DND-41 (cell line): ENCODE measurements around the gene MYH6.
"Not testable (repeated sequence)": the region's sequence is repeated elsewhere in the genome, so short reads cannot be mapped to it uniquely, and the experiment has no call there.

ENCODE experiments used
- EZH2 ChIP-seq: IDR thresholded peaks from 3 replicates; pipeline ENCODE4 v1.6.1; 2012; ENCODE audit warnings: borderline replicate concordance, low read depth, mild to moderate bottlenecking, moderate library complexity, low read length, inconsistent platforms; ENCODE audit not compliant: severe bottlenecking
- TF ChIP-seq, protein P1 (sequence below): IDR thresholded peaks from 2 replicates; pipeline ENCODE4 v1.5.1; 2012; ENCODE audit warnings: borderline replicate concordance, low read length, moderate library complexity, mild to moderate bottlenecking; ENCODE audit not compliant: poor library complexity, severe bottlenecking; ENCODE audit errors: extremely low read depth

DNA sequence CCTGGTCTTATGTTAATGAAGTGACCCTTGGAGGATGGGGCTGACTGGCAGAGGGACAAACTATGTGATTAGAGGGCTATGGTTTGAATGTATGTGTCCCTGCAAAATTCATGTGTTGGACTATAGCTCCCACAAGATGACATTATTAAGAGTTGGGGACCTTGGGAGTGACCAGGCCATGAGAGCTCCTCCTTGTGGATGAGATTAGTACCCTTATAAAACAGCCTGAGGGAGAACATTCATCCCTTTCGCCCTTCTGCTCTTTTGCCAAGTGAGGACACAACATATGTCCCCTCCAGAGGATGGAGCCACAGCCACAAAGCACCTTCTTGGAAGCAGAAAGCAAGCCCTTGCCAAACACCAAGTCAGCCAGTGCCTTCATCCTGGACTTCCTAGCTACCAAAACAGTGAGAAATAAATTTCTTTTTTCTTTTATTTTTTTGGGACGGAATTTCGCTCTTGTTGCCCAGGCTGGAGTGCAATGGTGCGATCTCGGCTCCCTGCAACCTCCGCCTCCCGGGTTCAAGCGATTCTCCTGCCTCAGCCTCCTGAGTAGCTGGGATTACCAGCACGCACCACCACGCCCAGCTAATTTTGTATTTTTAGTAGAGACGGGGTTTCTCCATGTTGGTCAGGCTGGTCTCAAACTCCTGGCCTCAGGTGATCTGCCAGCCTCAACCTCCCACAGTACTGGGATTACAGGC, 49.0 kb upstream of the MYH6 start:
- TF ChIP-seq, protein P1, sequence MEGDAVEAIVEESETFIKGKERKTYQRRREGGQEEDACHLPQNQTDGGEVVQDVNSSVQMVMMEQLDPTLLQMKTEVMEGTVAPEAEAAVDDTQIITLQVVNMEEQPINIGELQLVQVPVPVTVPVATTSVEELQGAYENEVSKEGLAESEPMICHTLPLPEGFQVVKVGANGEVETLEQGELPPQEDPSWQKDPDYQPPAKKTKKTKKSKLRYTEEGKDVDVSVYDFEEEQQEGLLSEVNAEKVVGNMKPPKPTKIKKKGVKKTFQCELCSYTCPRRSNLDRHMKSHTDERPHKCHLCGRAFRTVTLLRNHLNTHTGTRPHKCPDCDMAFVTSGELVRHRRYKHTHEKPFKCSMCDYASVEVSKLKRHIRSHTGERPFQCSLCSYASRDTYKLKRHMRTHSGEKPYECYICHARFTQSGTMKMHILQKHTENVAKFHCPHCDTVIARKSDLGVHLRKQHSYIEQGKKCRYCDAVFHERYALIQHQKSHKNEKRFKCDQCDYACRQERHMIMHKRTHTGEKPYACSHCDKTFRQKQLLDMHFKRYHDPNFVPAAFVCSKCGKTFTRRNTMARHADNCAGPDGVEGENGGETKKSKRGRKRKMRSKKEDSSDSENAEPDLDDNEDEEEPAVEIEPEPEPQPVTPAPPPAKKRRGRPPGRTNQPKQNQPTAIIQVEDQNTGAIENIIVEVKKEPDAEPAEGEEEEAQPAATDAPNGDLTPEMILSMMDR: peak; percentile 26
- TF ChIP-seq EZH2: not testable (repeated sequence)
